ENCODE measurements around the gene PCDHGA1.

PCDHGA1 gene

GRCh38 chr5:141557681-141558136 lies 227.4 kb downstream of the PCDHGA1 start:
- TF ChIP-seq CTCF (conservative IDR thresholded peaks at IDR 0.05; ENCODE audit: low read length) = peak; percentile 85
- peak; percentile 100 for DNase-seq (ENCODE audit: low read depth)
- peak overlapping the region; percentile 48 for H3K4me3 ChIP-seq (ENCODE audit: low read length)

GRCh38 chr5:141558150-141558549 lies 227.8 kb downstream of the PCDHGA1 start:
- no peak overlapping the region for H3K4me3 ChIP-seq (ENCODE audit: low read length)
- TF ChIP-seq CTCF (conservative IDR thresholded peaks at IDR 0.05; ENCODE audit: low read length) = no peak

GRCh38 chr5:141559461-141559860 lies 229.1 kb downstream of the PCDHGA1 start:
- no peak for TF ChIP-seq CTCF (conservative IDR thresholded peaks at IDR 0.05; ENCODE audit: low read length)
- peak; percentile 69 for DNase-seq (ENCODE audit: low read depth)

More at GRCh38 chr5:141558150-141558549, 227.8 kb downstream of the PCDHGA1 start:
- DNase-seq (ENCODE audit: low read depth) = no peak

GRCh38 chr5:141560151-141560550 lies 229.8 kb downstream of the PCDHGA1 start:
- DNase-seq (ENCODE audit: low read depth) = no peak
- no peak for TF ChIP-seq CTCF (conservative IDR thresholded peaks at IDR 0.05; ENCODE audit: low read length)
- no peak overlapping the region for H3K4me3 ChIP-seq (ENCODE audit: low read length)

More at GRCh38 chr5:141559461-141559860, 229.1 kb downstream of the PCDHGA1 start:
- H3K4me3 ChIP-seq (ENCODE audit: low read length) = no peak overlapping the region

GRCh38 chr5:141560725-141561483 lies 230.6 kb downstream of the PCDHGA1 start:
- TF ChIP-seq CTCF (conservative IDR thresholded peaks at IDR 0.05; ENCODE audit: low read length) = peak; percentile 96
- DNase-seq (ENCODE audit: low read depth) = peak; percentile 97
- no peak overlapping the region for H3K4me3 ChIP-seq (ENCODE audit: low read length)
